Measurements from ENCODE around the gene AKAP13. TPM values are rescaled to one million over a fixed set of nuclear protein-coding genes. Genes with fewer than 3 reads are reported as not detected.

Gene AKAP13
- total and polyA plus RNA-seq, 2 of the 13 experiments (the other 11 are each of a cell fraction or from before 2014, with no cell fraction given), result 6.7 to 27.1 TPM

GRCh38 chr15:85462029-85462428 lies 81.6 kb downstream of the AKAP13 start (continued):
- TF ChIP-seq SMC3 (IDR thresholded peaks at IDR 0.05; ENCODE audit: low read length), result no peak
- TF ChIP-seq TAF1 (CRISPR knock-in tag; IDR thresholded peaks at IDR 0.05), result no peak
- TF ChIP-seq MEF2D (CRISPR knock-in tag; IDR thresholded peaks at IDR 0.05), result no peak
- no peak for TF ChIP-seq ZNF562 (CRISPR knock-in tag; IDR thresholded peaks at IDR 0.05; ENCODE audit: borderline replicate concordance)
- no peak for TF ChIP-seq ZNF317 (CRISPR knock-in tag; IDR thresholded peaks at IDR 0.05)
- no peak for TF ChIP-seq ZKSCAN8 (CRISPR knock-in tag; IDR thresholded peaks at IDR 0.05; ENCODE audit: borderline replicate concordance)
- no peak for TF ChIP-seq FOXC1 (CRISPR knock-in tag; IDR thresholded peaks at IDR 0.05; ENCODE audit: borderline replicate concordance)

- Histone ChIP-seq H3K79me2 (ENCODE audit: insufficient read depth, low read length) (peaks cover 9% of the 10 kb centered on the region), H4K20me1 (ENCODE audit: insufficient read depth, low read length) (no peaks in the 10 kb centered on the region), H3K27ac (ENCODE audit: extremely low read length, insufficient read depth, low read length) (no peak overlapping the region), H3K4me2 (ENCODE audit: low read depth, low read length) (no peak overlapping the region), H3K36me3 (replicated peaks in 1 of 2; ENCODE audit: control insufficient read depth in 1 of 2, insufficient read depth in 2 of 2, low read length in 2 of 2) (no peaks in the 10 kb centered on the region), H3K27me3 (ENCODE audit: control insufficient read depth in 1 of 2, insufficient read depth in 2 of 2, low read length in 2 of 2) (no peaks in the 10 kb centered on the region), H3K4me3 (replicated peaks in 1 of 3; ENCODE audit: insufficient read depth in 1 of 3, low read depth in 2 of 3, low read length in 3 of 3) (no peak overlapping the region), H3K9ac (ENCODE audit: insufficient read depth, low read depth, low read length) (no peak overlapping the region), H2AFZ (ENCODE audit: low read length) (no peak overlapping the region), H3K9me3 (ENCODE audit: low read length) (no peaks in the 10 kb centered on the region), H3K4me1 (ENCODE audit: insufficient read depth, low read length) (no peaks in the 10 kb centered on the region)
- POLR2A ChIA-PET, result no interaction called here
- WGBS (ENCODE audit: low lambda C conversion rate), result 97% methylated on average over 4 of the region's 4 CpGs
- in situ Hi-C loops (cut with HindIII; ENCODE audit: extremely low pct_ligation_motif_present, low pct_unique_long_range_greater_than_20kb), result no loop called here
- CTCF ChIA-PET (ENCODE audit: low intra/inter-chr PET ratio, low total read pairs), result no interaction called here
- no peak for DNase-seq (ENCODE audit: low spot score)
- no peak for ATAC-seq
- intact Hi-C loops (cut with micrococcal nuclease; ENCODE audit: unreplicated experiment), result no loop called here
- BruUV-seq (replicated peaks), result no TSS peak
- FAIRE-seq, result no peak
- TF ChIP-seq ZBED4 (CRISPR knock-in tag; IDR thresholded peaks at IDR 0.05; ENCODE audit: borderline replicate concordance), result no peak
- TF ChIP-seq ZNF75D (CRISPR knock-in tag; IDR thresholded peaks at IDR 0.05; ENCODE audit: borderline replicate concordance), result no peak
- no peak for TF ChIP-seq NR1H2 (CRISPR knock-in tag; IDR thresholded peaks at IDR 0.05; ENCODE audit: borderline replicate concordance, low read depth)
- TF ChIP-seq CBX2 (IDR thresholded peaks at IDR 0.05; ENCODE audit: low read depth, low read length), result no peak
- TF ChIP-seq CBX2 (CRISPR knock-in tag; IDR thresholded peaks at IDR 0.05; ENCODE audit: low read depth), result no peak
- no peak for TF ChIP-seq TFDP1 (CRISPR knock-in tag; IDR thresholded peaks at IDR 0.05; ENCODE audit: borderline replicate concordance)
- TF ChIP-seq MYNN (CRISPR knock-in tag; IDR thresholded peaks at IDR 0.05; ENCODE audit: low read depth), result no peak
- no peak for TF ChIP-seq HINFP (CRISPR knock-in tag; IDR thresholded peaks at IDR 0.05; ENCODE audit: low read depth)
- no peak for TF ChIP-seq ZNF792 (CRISPR knock-in tag; IDR thresholded peaks at IDR 0.05)
- no peak for TF ChIP-seq CREB1 (IDR thresholded peaks at IDR 0.05)
- no peak for TF ChIP-seq CREB1 (CRISPR knock-in tag; IDR thresholded peaks at IDR 0.05)
- TF ChIP-seq MED1 (CRISPR knock-in tag; IDR thresholded peaks at IDR 0.05), result no peak
Observed at GRCh38 chr15:85463276-85463892, 83.0 kb downstream of the AKAP13 start.
